ENCODE data around the gene GRB2. TPM values are rescaled to one million over a fixed set of nuclear protein-coding genes. Genes with fewer than 3 reads are reported as not detected.
A peak's percentile ranks its signal among the peaks of the same experiment; 100 is the strongest.

GRB2 gene
- total and polyA plus RNA-seq, 7 experiments from 2014 or later, result 112 to 167 (median 145) TPM

DNA sequence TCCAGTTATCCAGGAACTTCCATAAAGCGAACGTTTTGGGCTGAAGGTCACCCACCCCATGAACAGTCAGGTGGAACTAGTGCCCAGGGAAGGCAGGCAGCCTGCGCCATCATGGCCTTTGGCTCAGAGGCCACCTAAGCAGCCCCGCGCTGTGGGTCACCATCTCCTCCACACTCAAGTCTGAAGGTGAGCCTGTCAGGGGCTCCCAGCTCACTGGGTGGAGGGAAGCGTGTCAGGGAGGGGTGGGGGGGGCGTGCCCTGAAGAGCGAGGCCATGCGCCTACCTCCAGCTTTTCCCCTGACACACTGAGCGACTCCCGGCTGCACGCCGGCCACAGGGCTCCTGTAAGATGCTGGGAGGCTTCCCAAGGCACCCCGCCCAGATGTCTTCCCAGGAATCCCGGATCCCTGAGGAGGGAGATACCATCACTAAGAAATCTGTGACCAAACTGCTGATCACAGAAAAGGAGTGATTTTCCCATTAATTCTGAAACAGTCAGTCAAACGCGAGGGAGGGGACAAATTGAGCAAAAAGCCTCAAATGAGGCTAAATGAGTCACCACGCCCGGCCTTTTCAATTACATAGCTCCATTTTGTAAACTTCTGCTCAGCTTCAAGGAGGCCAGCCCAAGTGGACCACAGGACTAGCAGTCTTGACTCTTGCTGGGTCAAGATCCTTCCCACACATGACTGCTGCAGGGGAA is 89.8 kb downstream of the GRB2 start:
- POLR2A ChIA-PET, result interaction anchor here (1.0 kb wide), 1 partner anchor 44 kb away, joined by 3 read pairs; the partner anchor contains the start of gene MIF4GD
- H3K9me3 ChIP-seq (ENCODE audit: control insufficient read depth in 2 of 3, low read length in 3 of 3), result no peaks in the 10 kb centered on the region
- intact Hi-C loops (cut with micrococcal nuclease), result no loop called here
- H3K4me3 ChIP-seq (ENCODE audit: low read length), result no peak overlapping the region
- Mint-ChIP-seq H3K27ac (peak overlapping the region in 2 of 9 donors; percentile 54 to 78), H3K9me3 (no peaks in the 10 kb centered on the region), H3K4me1 (peaks cover 2 to 20% (median 8%) of the 10 kb centered on the region in 7 donors), H3K27me3 (no peaks in the 10 kb centered on the region), H3K36me3 (peaks cover 0 to 15% (median 10%) of the 10 kb centered on the region in 5 donors), H3K4me3 (no peak overlapping the region)
- no peaks in the 10 kb centered on the region for H3K27me3 ChIP-seq (ENCODE audit: control insufficient read depth in 2 of 2, insufficient read depth in 2 of 2, low read length in 2 of 2)
- no peak overlapping the region for H3K27ac ChIP-seq (ENCODE audit: low read depth, low read length)
- peaks cover 0 to 13% of the 10 kb centered on the region in 2 donors for H3K4me1 ChIP-seq (ENCODE audit: control insufficient read depth in 2 of 2, insufficient read depth in 2 of 2, low read length in 2 of 2)
- H3K36me3 ChIP-seq (ENCODE audit: control insufficient read depth in 2 of 3, insufficient read depth in 3 of 3, low read length in 3 of 3), result peaks cover 4 to 36% (median 8%) of the 10 kb centered on the region in 3 experiments
- CTCF ChIA-PET, result interaction anchor here (0.6 kb wide), 1 partner anchor 110 kb away, joined by 4 read pairs; no protein-coding TSS in a partner anchor
- ATAC-seq (peak; percentile 47), DNase-seq (no peak)

- Mint-ChIP-seq H3K27me3 (no peaks in the 10 kb centered on the region), H3K4me3 (peak overlapping the region in 3 of 10 donors; percentile 20 to 38 (median 25)), H3K4me1 (peaks cover 4 to 22% (median 8%) of the 10 kb centered on the region in 7 donors), H3K27ac (peak overlapping the region in 8 of 9 donors; percentile 44 to 81 (median 74)), H3K36me3 (peaks cover 0 to 4% (median 0%) of the 10 kb centered on the region in 5 donors), H3K9me3 (no peaks in the 10 kb centered on the region)
- no peaks in the 10 kb centered on the region for H3K27me3 ChIP-seq (ENCODE audit: control insufficient read depth in 2 of 2, insufficient read depth in 2 of 2, low read length in 2 of 2)
- no peak overlapping the region for H3K27ac ChIP-seq (ENCODE audit: low read depth, low read length)
- no peaks in the 10 kb centered on the region for H3K9me3 ChIP-seq (ENCODE audit: control insufficient read depth in 2 of 3, low read length in 3 of 3)
- intact Hi-C loops (cut with micrococcal nuclease), result no loop called here
- ChIA-PET CTCF (no interaction called here), POLR2A (no interaction called here)
- H3K4me3 ChIP-seq (ENCODE audit: low read length), result no peak overlapping the region
- ATAC-seq, result peak; percentile 64
- H3K4me1 ChIP-seq (ENCODE audit: control insufficient read depth in 2 of 2, insufficient read depth in 2 of 2, low read length in 2 of 2), result peaks cover 0 to 13% of the 10 kb centered on the region in 2 donors
- DNase-seq, result no peak
- H3K36me3 ChIP-seq (ENCODE audit: control insufficient read depth in 2 of 3, insufficient read depth in 3 of 3, low read length in 3 of 3), result peaks cover 0 to 20% (median 0%) of the 10 kb centered on the region in 3 experiments
Measured at GRCh38 chr17:75313941-75314551, 91.4 kb downstream of the GRB2 start.

DNA sequence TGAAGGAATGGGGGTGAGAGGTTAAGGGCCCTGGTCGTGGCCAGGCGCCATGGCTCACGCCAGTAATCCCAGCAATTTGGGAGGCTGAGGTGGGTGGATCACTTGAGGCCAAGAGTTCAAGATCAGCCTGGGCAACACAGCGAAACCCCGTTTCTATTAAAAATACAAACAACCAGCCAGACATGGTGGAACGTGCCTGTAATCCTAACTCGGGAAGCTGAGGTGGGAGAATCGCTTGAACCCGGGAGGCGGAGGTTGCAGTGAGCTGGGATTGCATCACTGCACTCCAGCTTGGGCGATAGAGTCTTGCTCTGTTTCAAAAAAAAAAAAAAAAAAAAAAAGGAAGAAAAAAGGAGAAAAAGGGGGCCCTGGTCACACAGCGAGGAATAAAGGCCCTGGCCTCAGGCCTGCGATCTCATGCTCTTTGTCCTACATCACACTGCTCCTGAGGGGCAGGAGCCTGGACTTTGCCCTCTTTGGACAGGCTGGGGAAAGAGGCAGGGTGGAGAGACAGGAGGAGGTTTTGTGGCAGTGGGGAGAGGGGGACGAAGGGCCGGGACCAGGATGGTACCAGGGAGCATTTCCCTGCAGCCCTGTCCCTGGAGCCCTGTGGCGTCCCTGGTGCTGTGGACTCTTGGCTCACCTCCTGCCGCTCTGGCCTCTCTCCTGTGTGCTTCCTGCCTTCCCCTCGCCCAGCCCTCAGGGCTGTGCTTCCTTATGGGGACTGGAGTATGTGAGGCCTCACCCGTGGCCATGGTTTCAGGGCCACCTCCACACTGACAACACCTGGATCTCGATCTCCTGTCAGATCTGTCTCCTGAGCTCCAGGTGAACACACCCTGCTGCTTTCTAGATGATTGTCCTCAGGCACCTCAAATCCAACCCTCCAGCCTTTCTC is 96.5 kb downstream of the GRB2 start:
- CTCF ChIA-PET, result interaction anchor here (1.9 kb wide), 1 partner anchor 13 kb away, joined by 6 read pairs; no protein-coding TSS in a partner anchor
- no peak overlapping the region for H3K4me3 ChIP-seq (ENCODE audit: low read length)

GRCh38 chr17:75307957-75308731 is 97.3 kb downstream of the GRB2 start:
- Histone ChIP-seq H3K4me1 (ENCODE audit: control insufficient read depth in 2 of 2, insufficient read depth in 2 of 2, low read length in 2 of 2) (peaks cover 0 to 13% of the 10 kb centered on the region in 2 donors), H3K27ac (ENCODE audit: low read depth, low read length) (no peak overlapping the region), H3K27me3 (ENCODE audit: control insufficient read depth in 2 of 2, insufficient read depth in 2 of 2, low read length in 2 of 2) (no peaks in the 10 kb centered on the region), H3K36me3 (ENCODE audit: control insufficient read depth in 2 of 3, insufficient read depth in 3 of 3, low read length in 3 of 3) (no peaks in the 10 kb centered on the region), H3K4me3 (ENCODE audit: low read length) (no peak overlapping the region), H3K9me3 (ENCODE audit: control insufficient read depth in 2 of 3, low read length in 3 of 3) (no peaks in the 10 kb centered on the region)
- H3K36me3 Mint-ChIP-seq, result no peaks in the 10 kb centered on the region
- H3K27ac Mint-ChIP-seq, result peak overlapping the region in 1 of 9 donors; percentile 82
- ATAC-seq (no peak), DNase-seq (no peak)
- H3K4me3 Mint-ChIP-seq, result peak overlapping the region in 1 of 10 donors; percentile 37
- no peaks in the 10 kb centered on the region for H3K27me3 Mint-ChIP-seq
- intact Hi-C loops (cut with micrococcal nuclease), result no loop called here
- H3K9me3 Mint-ChIP-seq, result no peaks in the 10 kb centered on the region
- CTCF ChIA-PET, result interaction anchor here (0.8 to 1.9 kb wide), 3 partner anchors 14 to 106 kb away, joined by 3 to 6 read pairs (median 4); no protein-coding TSS in a partner anchor
- peaks cover 4 to 14% (median 8%) of the 10 kb centered on the region in 7 donors for H3K4me1 Mint-ChIP-seq
- POLR2A ChIA-PET, result no interaction called here

More for the DNA sequence above, 96.5 kb downstream of the GRB2 start:
- intact Hi-C loops (cut with micrococcal nuclease), result no loop called here
- Mint-ChIP-seq H3K9me3 (no peaks in the 10 kb centered on the region), H3K4me3 (no peak overlapping the region), H3K36me3 (peaks cover 0 to 2% (median 0%) of the 10 kb centered on the region in 5 donors), H3K27me3 (no peaks in the 10 kb centered on the region), H3K4me1 (peaks cover 4 to 20% (median 8%) of the 10 kb centered on the region in 7 donors), H3K27ac (peak overlapping the region in 1 of 9 donors; percentile 52)
- no peak overlapping the region for H3K27ac ChIP-seq (ENCODE audit: low read depth, low read length)
- DNase-seq, result no peak
- POLR2A ChIA-PET, result no interaction called here
- peak; percentile 46 for ATAC-seq
- no peaks in the 10 kb centered on the region for H3K9me3 ChIP-seq (ENCODE audit: control insufficient read depth in 2 of 3, low read length in 3 of 3)
- no peaks in the 10 kb centered on the region for H3K36me3 ChIP-seq (ENCODE audit: control insufficient read depth in 2 of 3, insufficient read depth in 3 of 3, low read length in 3 of 3)
- no peaks in the 10 kb centered on the region for H3K27me3 ChIP-seq (ENCODE audit: control insufficient read depth in 2 of 2, insufficient read depth in 2 of 2, low read length in 2 of 2)
- H3K4me1 ChIP-seq (ENCODE audit: control insufficient read depth in 2 of 2, insufficient read depth in 2 of 2, low read length in 2 of 2), result peaks cover 0 to 13% of the 10 kb centered on the region in 2 donors

DNA sequence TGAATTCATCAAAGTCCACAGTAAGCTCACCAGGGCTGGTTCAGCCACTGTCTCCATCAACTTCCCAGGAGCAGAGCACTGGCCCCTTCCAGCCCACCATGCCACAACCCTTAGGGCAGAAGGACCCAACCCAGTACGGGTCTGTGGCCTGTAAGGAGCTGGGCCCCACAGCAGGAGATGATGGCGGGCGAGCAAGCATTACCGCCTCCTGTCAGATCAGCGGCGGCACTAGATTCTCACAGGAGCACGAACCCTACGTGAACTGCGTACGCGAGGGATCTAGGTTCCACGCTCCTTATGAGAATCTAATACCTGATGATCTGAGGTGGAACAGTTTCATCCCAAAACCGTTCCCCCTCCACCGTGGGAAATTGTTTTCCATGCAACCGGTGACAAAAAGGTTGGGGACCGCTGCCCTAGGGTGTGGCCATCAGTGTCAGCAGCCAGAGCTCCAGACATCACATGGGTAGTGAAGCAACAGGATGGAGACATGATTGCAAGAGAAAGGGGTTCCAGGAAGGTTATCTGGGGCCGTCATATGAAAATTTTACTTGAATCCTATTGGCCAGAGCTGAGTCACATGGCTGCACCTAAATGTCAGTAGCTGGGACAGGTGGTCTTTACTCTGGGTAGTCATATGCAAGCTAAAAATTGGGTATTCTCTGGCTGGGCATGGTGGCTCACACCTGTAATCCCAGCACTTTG is 103.8 kb downstream of the GRB2 start:
- H3K36me3 ChIP-seq (ENCODE audit: control insufficient read depth in 2 of 3, insufficient read depth in 3 of 3, low read length in 3 of 3), result no peaks in the 10 kb centered on the region
- ATAC-seq, result peak; percentile 55
- no peaks in the 10 kb centered on the region for H3K9me3 ChIP-seq (ENCODE audit: control insufficient read depth in 2 of 3, low read length in 3 of 3)
- peaks cover 0 to 11% (median 0%) of the 10 kb centered on the region in 7 donors for H3K4me1 Mint-ChIP-seq
- H3K27me3 Mint-ChIP-seq, result no peaks in the 10 kb centered on the region
- no peaks in the 10 kb centered on the region for H3K27me3 ChIP-seq (ENCODE audit: control insufficient read depth in 2 of 2, insufficient read depth in 2 of 2, low read length in 2 of 2)
- H3K4me3 Mint-ChIP-seq, result no peak overlapping the region
- no peaks in the 10 kb centered on the region for H3K9me3 Mint-ChIP-seq
- peaks cover 0 to 4% (median 0%) of the 10 kb centered on the region in 5 donors for H3K36me3 Mint-ChIP-seq
- no peak overlapping the region for H3K27ac Mint-ChIP-seq
- intact Hi-C loops (cut with micrococcal nuclease), result no loop called here
- H3K4me1 ChIP-seq (ENCODE audit: control insufficient read depth in 2 of 2, insufficient read depth in 2 of 2, low read length in 2 of 2), result no peaks in the 10 kb centered on the region
- ChIA-PET POLR2A (interaction anchor here (0.6 kb wide), 1 partner anchor 467 kb away, joined by 3 read pairs; no protein-coding TSS in a partner anchor), CTCF (interaction anchor here (0.7 to 1.0 kb wide), 2 partner anchors 11 to 184 kb away, joined by 3 read pairs; no protein-coding TSS in a partner anchor)
- no peak overlapping the region for H3K4me3 ChIP-seq (ENCODE audit: low read length)
- no peak for DNase-seq
- H3K27ac ChIP-seq (ENCODE audit: low read depth, low read length), result no peak overlapping the region

All from naive thymus-derived CD4-positive, alpha-beta T cell (primary cell).